Tongue (tissue), 2 donors: Measurements from ENCODE around the gene TENT4A. TPM values are rescaled to one million over a fixed set of nuclear protein-coding genes. Genes with fewer than 3 reads are reported as not detected.

Experiments used
- DNase-seq: peaks from one replicate; pipeline ENCODE4 v3.0.0-alpha.2; 2015
- total RNA-seq: library from RNA; depleted of rRNA; stranded (reverse); fragments of >200 nt; gene quantifications from one replicate; pipeline ENCODE4 v1.2.3, GENCODE V29; 2014

TENT4A gene
- total RNA-seq, 1 donor from 2014 or later: 21.2 TPM

DNA sequence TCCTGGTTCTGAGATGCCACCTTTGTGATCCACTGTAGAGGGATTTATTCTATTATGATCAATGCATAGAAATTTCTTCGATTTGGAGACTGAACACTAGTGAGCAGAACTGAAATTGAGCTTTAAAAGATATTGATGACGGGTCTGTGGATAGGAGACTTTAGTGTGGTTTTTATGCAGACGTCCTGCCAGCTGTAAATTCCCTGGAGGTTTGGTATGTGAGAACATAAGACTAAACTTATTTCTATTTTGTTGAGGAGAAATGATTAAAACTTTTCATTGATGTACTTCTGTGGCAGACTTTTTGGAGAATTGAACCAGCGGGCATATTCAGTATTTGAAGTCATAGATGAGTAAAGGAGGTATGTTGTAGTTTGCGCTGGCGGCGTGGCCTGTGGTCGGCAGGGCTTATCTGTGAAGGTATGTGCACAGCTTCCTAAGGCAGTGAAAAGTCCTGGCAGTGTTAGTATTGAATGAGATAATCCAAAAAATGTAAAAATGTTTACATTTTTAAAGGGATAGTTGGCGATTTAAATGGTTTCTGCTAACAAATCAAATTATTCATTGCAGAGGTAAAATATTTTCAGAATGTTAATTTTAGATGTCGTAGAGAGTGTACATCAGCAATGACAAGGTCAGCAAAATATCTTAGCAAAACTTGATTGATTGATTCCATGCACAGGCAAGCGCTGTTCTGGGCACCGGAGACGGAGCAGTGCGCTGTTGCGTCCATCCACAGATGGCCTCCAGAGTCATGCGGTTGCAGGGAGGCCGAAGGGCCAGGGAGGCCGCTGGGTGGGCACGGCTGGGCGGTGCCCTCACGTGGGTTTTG is 20.4 kb downstream of the TENT4A start:
- DNase-seq: no peak

DNA sequence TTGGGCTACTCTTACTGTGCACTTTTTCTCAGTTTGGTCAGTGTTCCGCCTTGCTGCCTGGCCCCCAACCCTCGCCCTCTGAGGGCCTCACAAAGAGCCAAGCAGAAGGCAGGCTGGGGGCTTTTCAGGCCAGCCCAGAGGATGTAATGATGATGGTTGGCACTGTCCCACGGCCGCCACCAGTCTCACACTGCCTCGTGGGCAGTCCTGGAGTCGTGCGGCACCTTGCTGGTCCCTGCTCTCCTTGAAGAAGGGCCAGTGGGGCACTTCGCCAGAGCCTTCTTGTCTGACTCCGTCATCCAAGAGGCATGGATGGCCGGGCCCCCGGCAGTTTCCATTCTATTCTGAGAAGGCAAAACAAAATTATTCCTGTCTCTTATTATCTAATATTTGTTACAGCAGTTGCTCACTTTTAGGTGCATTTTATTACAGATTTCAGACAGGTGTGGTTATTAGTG is 21.0 kb downstream of the TENT4A start:
- no peak for DNase-seq

GRCh38 chr5:6734781-6735180 is 21.5 kb downstream of the TENT4A start:
- no peak for DNase-seq

GRCh38 chr5:6736106-6736505 is 22.9 kb downstream of the TENT4A start:
- DNase-seq: no peak

GRCh38 chr5:6736524-6737042 is 23.4 kb downstream of the TENT4A start:
- no peak for DNase-seq

DNA sequence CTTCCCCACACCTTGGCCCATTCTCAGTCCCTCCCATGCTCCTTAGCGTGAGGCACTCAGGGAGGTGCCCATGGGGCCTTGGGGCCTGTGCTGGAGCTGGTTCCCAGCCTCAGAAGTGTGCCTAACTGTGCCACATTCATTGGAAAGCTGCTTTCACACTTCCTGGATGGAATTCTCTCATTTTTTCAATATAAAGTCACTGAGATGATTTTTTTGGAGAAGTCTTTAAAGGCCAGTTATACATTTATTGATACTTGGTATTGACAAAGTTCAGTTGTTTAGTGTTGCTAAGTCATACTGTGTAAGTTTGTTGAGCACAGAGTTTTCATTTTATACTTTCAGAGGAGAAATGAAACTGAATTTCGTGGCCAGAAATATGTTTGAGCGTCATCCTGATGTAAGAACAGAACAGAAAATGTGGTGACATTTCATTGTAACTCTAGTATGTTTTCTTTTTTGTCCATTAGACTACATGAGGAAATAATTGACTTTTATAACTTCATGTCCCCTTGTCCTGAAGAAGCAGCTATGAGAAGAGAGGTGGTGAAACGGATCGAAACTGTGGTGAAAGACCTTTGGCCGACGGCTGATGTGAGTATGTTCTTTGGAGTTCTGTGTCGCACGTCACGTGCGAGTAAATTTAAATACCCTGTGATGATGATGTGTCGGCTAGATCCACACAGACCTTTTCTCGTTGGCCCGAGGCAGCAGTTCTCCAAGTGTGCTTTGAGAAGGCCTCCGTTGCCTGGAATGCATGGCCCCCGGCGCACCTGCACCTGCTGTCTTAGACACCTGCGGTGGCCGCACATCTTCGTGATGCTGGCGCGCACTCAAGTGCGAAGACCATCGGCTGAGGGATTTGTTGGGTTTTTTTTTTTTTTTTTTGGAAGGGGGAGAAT is 24.1 kb downstream of the TENT4A start:
- no peak for DNase-seq

DNA sequence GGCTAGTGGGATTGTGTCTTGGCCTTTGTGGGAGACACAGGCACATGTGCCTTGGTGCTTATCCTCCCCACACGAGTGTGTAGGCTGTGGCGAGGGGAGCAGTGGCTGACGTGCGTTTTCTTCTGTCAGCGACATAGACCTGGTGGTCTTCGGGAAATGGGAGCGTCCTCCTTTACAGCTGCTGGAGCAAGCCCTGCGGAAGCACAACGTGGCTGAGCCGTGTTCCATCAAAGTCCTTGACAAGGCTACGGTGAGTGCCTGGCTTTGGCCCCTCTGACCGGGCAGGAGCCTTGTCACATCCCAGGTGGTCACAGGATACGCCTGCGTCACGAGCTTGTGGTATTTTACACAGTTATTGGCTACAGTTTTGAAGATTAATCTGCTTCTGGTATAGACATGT is 26.4 kb downstream of the TENT4A start:
- DNase-seq: no peak

GRCh38 chr5:6740586-6741150 is 27.4 kb downstream of the TENT4A start:
- DNase-seq: no peak

- no peak for DNase-seq
These were observed 29.0 kb downstream of the TENT4A start for GRCh38 chr5:6742081-6742758.

DNA sequence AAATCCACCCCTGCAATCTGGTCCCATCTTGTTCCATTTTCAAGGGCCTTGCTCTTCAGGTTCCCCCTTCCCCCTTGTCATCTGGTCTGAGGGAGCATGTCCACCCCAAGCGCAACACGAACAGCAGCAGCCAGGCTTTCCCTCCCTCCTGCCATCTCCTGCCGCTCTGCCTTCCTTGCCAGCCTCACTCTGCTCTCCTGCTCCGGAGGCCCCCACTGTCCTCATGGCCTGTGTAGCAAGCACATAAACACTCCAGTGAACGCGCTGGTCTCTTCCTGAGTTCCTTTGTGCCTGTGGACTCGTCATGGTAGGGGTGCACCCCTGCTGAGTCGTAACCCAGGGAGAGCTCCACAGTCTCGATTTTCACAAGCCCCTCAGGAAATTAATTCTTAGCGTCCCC is 29.9 kb downstream of the TENT4A start:
- no peak for DNase-seq

DNA sequence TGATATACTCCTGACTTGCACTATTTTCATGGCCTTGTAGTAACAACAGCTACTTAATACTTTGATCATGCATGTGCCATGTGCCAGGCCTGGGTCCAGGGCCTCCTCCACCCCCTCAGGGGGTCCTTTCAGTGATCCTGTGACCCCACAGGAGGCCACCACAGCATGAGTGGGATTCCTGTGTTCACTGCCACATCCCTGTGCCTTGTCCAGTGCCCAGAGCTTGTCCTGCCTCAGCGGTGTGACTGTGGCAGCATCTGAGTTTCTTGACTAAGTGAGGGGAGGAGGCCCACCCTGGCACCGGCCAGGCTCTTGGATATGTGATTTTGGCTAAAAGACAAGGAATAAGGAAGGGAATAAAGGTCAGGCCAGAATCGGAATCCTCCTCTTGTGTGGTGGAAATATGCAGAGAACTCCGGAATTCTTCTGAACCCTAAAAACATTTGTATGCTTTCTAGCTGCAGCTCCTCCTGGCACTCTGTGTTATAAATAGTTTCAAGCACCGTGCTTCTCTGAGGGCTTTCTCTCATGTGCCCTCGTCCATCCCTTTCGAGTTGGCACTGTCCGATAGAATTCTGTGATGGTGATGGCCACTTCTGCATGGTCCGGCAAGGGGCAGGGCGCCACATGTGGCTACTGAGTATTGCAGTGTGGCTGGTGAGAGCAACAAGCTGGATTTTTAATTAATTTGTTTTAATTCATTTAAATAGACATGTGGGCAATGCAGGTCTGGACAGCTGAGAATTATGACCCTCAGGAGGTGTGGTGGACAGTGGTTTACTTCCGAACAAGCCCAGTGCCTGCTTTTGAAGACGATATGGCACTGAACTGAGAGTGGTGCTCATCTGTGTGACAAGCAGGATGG is 31.8 kb downstream of the TENT4A start:
- no peak for DNase-seq

DNA sequence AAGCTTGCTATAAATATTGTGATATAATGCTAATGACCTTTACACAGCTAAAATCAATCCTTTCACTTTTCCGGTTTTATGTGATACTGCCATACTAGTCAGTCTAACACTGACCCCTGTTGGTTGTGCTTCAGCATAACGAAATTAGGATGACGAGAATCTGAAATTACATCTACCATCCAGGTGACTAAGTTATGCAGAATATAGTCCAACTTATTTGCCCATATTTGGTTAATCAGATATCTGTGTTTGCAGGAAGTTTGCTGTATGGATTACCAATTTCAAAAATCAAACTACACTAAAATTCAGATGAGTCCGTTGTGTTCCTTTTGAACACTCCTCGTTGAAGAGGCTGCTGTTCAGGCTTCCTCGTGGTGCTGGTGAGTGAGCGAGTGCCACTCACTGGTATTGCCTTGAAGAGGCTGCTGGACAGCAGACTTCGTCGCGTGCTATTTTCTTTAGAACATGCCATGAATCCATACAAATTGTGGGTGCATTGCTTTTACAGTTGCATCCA is 32.5 kb downstream of the TENT4A start:
- DNase-seq: peak; percentile 65

- no peak for DNase-seq
These were observed 33.0 kb downstream of the TENT4A start for GRCh38 chr5:6746244-6746643.

DNA sequence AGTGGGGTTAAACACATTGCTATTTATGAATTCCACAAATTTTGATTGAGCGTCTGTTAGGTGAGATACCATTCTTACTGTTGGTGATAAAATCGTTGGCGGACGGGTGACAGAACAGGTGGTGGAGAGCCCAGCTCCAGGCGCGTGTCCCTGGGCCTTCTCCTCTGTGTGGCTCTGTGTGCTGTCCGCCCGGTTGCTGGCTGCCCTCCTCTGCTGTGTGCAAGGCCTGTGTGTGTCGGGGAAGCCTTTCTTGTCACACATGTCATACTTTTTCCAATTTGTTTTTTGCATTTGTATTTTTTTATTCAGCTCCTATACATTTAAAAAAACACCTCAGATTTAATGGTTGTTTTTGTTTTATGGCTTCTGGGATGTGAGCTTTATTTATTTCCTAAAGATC is 33.9 kb downstream of the TENT4A start:
- no peak for DNase-seq

DNA sequence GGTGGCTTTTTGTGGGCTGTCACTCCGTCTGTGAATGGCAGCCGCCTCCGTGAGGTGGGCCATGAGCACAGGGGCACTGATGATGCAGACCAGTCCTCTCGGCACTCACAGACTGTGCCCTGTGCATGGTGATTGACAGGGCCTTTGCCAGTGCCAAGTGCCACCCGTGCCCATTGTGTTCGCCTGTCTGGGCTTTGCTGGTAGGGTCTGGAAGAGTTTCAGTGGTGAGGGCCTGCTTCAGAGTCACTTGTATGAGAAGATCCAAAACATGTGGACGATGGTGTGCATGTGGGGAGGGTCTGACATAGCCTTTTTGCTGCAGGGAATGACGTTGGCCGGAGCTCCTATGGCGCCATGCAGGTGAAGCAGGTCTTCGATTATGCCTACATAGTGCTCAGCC is 34.9 kb downstream of the TENT4A start:
- no peak for DNase-seq

GRCh38 chr5:6749026-6749716 is 35.9 kb downstream of the TENT4A start:
- no peak for DNase-seq

- DNase-seq: no peak
These were observed 37.1 kb downstream of the TENT4A start for GRCh38 chr5:6750142-6750840.

DNA sequence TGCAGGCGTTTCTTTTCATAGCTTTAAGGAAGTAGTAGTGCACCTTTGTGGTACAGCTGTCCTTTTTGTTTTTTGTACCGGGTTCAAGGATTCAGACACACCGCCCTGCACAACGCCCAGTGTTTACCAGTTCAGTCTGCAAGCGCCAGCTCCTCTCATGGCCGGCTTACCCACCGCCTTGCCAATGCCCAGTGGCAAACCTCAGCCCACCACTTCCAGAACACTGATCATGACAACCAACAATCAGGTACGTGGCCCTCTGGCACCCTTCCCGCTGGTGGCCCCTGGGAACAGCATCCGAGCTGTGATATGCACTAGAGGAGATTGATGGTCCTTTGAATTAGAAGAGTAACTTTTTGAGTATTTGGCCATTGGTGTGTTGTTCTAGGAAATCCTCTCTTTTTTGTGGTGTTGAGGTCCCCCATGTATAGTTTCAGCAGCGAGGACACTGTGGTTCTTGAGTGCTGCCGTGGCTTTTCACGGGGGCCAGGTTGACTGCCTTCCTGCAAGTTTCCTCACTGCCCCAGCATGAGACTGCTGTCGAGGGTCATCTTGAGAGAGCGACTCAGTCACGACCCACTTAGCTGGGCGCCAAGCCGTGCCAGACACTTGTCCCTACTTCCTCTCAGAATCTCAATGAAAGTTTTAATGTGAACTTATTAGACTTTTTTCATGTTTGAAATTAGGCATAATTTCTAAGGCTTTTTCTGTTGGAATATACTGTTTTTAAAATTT is 37.9 kb downstream of the TENT4A start:
- DNase-seq: no peak

DNA sequence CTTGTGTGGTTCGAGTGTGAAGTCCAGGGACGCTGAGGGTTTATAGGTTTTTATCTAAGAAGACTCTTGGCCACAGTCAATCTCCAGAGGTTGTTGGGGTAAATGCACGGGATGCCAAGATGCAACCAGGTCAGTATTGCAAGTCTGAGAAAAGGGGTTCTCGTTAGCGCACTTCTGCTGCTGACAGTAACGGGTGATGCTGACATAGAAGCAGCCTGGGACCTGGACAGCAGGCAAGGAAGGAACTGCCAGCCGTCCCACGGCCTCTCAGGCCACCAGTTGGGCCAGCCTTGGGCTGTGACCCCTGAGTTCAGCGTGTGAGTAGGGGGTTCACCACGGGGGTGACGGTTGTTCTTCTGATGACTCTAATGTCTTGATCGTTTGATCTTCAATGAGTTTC is 39.0 kb downstream of the TENT4A start:
- no peak for DNase-seq
